Measurements from ENCODE around the gene DCAF4L1.

DCAF4L1 gene

DNA sequence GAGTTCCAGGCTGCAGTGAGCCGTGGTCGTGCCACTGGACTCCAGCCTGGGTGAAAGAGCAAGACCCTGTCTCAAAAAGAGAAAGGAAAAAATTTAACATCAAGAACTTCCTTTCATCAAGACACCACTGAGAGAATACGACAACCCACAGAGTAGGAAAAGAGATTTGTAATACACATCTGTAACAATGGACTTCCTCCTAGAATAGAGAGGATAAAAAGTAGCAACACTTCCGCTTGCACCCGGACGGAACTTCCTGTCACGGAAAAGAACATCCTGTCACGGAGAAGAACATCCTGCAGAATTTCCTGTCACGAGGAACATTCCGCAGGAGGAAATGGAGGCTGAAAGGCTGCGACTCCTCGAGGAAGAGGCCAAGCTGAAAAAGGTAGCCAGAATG, at the start of gene DCAF4L1:
Gene DCAF4L1, plus strand, starts transcription at position 301 of the 400 bp plus-strand sequence. Its CDS starts 37 bp downstream, at position 338.
- no peak for DNase-seq (ENCODE audit: low read depth)

- no peak for DNase-seq (ENCODE audit: low read depth)
Observed at GRCh38 chr4:41932988-41933387, 48.6 kb upstream of the DCAF4L1 start.

DNA sequence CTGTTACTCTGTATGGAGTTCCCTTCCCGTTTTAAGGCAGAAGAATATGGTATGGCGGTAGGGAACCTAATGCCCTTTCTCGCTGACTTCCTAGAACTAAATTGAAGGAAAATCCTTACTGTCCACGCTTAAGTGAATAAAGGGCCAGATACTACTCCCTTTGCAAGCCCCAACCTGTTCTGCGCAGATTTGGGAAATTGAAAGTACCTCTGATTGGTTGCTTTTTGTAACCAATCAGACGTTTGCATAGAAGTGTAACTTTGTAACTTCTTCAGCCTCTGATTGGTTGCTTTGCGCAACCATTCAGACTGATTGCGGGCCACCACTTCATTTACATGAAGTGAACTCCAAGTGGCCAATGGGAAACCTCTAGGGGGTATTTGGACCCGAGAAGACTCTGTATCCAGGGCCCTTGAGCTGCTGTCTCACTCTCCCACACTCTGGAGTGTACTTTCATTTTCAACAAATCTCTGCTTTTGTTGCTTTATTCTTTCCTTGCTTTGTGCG, 47.5 kb upstream of the DCAF4L1 start:
- DNase-seq (ENCODE audit: low read depth): no peak

DNA sequence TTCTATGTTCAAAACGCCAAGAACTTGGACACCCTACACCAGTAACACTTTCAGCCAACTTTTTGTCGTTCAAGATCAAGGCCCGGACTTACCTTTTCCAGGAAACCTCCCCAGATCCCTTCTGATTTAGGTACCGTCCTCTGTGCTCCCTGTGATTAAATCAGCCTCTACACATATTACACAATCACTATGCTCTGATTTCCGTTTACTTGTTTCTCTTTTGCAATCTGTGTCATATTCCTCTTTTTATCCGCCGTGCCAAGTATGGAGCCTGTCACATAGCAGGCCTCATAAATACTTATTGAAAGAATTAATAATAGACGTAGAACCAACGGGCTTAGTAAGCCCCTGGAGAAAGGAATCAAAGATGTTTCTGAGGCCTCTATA, 47.0 kb upstream of the DCAF4L1 start:
- no peak for DNase-seq (ENCODE audit: low read depth)

GRCh38 chr4:41934901-41935651, 46.5 kb upstream of the DCAF4L1 start, which contains the start of gene TMEM33:
TMEM33 (plus strand) TSS chr4:41935429; CDS start chr4:41935485, 56 bp downstream.
- DNase-seq (ENCODE audit: low read depth): peak; percentile 75

DNA sequence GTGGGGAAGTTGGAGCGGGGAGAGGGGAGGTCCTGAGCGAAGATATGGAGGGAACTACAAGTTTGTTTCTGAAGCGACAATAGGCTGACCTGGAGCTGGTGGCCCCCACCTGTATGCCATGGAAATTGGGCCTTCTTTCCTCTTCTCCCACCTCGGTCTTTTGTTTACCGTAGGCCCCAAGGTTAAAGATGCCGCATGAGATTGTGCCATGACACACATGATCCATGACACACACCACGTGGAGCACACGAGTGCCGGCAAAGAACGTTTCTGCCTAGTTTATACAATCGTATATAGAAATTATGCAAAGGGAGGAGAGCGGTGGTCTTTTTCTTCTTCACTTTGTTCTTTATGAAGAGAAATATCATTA, 45.9 kb upstream of the DCAF4L1 start:
- peak; percentile 26 for DNase-seq (ENCODE audit: low read depth)

- DNase-seq (ENCODE audit: low read depth): no peak
Observed at GRCh38 chr4:41939016-41939626, 42.4 kb upstream of the DCAF4L1 start.

GRCh38 chr4:41940834-41941233, 40.7 kb upstream of the DCAF4L1 start:
- DNase-seq (ENCODE audit: low read depth): no peak

DNA sequence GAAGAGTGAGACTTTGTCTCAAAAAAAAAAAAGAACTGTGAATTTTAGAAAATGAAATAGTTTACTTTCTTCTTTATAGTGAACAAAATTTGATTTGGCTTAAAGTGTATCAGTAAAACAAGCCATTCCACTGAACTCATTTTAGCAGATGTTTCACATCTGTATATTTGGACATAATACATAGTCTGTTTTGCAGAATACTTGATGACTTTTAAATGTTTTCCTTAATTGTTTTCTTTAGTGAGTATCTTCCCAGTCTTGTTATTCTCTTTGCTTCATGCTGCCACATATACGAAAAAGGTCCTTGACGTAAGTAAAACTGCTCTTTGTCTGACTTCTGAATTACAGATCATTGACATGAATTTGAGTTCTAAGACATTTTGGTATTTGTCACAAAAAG, 38.0 kb upstream of the DCAF4L1 start:
- no peak for DNase-seq (ENCODE audit: low read depth)

GRCh38 chr4:41944089-41944488, 37.5 kb upstream of the DCAF4L1 start:
- no peak for DNase-seq (ENCODE audit: low read depth)

GRCh38 chr4:41949531-41949930, 32.0 kb upstream of the DCAF4L1 start:
- no peak for DNase-seq (ENCODE audit: low read depth)

DNA sequence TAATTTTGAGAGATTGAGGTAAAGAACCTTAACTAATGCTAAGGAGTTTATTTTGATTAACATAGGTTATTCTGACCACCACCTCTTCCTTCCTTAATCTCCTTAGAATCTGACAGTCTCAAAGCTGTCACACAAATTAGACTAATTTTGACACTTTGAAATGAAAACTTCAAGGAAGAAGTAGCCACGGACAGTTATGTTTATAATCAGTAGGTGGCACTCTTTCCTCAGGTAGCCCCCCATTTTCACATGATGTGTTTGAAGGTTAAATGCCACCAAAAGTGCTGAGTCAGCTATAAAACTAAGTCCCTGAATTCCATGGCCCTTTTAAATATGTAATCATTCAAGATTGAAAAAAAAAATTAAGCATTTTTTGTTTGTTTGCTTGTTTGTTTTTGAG, 23.9 kb upstream of the DCAF4L1 start:
- DNase-seq (ENCODE audit: low read depth): no peak

GRCh38 chr4:41963105-41963504, 18.5 kb upstream of the DCAF4L1 start:
- no peak for DNase-seq (ENCODE audit: low read depth)

- no peak for DNase-seq (ENCODE audit: low read depth)
Observed at GRCh38 chr4:41964401-41964800, 17.2 kb upstream of the DCAF4L1 start.

DNA sequence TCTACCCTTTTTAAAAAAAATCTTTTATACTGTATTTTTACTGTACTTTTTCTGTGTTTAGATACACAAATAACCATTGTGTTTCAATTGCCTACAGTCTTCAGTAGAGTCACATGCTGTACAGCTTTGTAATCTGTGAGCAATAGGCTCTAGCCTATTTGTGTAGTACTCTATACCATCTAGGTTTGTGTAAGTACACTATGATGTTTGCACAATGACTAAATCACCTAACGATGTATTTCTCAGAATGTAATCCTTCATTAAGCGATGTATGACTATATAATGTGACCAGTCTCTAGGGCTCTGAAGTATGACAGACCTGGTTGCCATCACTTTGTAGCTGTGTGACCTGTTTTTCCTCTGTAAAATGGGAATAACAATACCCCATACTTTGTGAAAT, 14.2 kb upstream of the DCAF4L1 start:
- DNase-seq (ENCODE audit: low read depth): no peak

- DNase-seq (ENCODE audit: low read depth): no peak
Observed at GRCh38 chr4:41969671-41970070, 11.9 kb upstream of the DCAF4L1 start.

DNA sequence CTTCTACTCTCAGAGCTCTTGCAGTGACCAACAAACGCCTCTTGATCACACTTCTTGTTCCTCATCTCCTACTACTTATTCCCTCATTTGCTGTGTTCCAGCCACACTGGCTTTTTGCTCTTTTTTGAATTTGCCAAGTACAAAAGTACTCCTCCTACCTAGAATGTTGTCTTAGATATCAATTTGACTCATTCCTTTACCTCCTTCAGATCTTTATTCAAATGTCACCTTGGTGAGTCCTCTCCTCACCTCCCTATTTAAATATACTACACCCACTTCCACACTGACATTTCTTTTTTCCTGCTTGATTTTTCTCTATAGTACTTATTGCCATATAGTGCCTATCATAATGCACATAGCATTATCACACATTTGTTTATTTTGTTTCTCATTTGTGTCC, 6.2 kb upstream of the DCAF4L1 start:
- DNase-seq (ENCODE audit: low read depth): no peak

DNA sequence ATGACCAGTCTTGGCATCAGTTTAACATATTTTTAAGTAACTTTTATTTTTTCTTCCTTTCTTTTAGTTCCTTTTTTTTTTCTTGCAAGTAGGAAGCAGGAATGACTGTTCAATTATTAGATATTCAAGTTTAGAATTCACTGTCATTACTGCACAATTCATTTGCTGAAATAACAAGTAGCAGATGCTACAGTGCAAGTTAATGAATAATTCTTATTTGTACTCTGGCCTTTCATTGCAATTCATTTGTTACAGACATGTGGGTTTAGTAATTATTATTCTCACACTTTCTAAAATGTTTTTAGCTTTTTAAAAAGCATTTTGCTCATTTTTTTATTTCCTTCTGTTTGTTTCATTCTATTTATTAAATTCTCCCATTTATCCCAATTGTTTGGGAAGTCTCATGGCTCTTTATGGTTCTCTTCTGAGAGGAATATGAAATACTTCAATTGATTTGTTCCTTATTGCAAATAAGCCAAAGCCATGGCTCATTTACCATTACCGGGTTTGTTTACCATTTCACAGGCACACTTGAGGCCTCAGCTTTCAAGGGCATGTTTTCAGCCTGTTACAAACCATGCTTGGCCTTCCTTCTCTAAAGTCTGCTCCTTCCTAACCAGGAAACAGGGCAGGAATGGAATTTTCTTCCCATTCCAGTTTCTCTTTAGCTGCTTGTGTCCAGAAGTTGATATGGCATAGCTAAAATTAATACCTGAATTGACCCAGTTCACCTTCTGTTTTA, 4.6 kb upstream of the DCAF4L1 start:
- DNase-seq (ENCODE audit: low read depth): no peak

DNA sequence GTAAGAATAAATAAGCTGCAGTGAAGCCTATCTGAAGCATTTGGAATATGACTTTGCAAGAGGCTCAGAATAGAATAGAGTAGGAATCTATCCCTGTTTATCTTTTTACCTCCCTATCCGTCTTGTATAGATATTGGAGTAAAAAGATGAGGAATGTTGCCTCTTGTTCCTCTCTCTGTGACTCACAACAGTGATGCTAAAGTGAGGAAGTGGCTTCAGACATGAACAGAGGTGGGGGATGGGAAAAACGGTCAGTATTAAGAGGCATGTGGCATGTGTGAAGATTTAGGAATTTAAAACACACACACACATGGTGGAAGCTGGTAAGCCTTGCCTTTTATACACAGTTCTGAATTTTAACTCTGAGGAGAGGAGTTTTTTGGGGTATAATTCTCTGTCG, 3.8 kb upstream of the DCAF4L1 start:
- DNase-seq (ENCODE audit: low read depth): no peak

- no peak for DNase-seq (ENCODE audit: low read depth)
Observed at GRCh38 chr4:41982716-41983115, 1.2 kb downstream of the DCAF4L1 start.

DNA sequence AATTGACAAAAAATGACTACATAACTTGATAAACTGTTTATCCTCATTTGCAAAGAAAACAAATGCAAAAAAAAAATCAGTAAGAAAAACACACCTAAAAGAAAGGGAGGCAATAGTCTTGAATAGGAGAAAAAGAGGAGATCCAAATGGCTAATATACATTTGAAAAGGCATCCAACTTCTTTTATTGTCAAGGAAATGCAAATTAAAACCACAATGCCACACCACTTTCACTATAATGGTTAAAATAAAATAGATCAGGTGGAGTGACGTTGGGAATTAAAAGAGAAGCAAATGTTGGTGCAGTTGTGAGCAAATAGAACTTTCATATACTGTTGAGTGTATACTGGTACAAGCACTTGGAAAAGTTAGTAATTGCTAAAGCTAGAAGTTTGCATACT, 3.6 kb downstream of the DCAF4L1 start:
- DNase-seq (ENCODE audit: low read depth): no peak

DNA sequence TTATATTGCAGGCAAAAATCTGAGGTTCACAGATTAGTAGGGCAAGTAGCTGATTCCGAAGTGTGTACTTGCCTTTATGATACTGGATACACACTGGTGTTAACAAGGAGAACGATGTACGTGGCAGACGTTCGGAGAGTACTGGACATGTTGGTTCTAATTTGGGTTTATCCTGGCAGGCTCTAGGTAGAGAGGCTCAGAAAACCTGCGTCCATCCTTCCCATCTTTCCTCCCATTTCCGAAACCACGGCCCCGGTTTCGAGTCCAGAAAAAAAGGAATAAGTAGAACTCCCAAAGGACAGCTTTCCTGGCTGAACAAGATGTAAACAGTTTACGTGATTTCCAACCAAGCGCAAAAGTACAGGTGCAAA, 8.4 kb downstream of the DCAF4L1 start:
- DNase-seq (ENCODE audit: low read depth): no peak

All from stimulated activated CD4-positive, alpha-beta T cell treated with anti-CD3 and anti-CD28 coated beads, Interleukin-2, amount 100 ng/mL, for 4 hours (primary cell).